HL-60/S4 treated with retinoic acid at 250 ng/mL for 4 days and 3 days (cell line): ENCODE measurements around the gene NPIPA7.
"Not testable (repeated sequence)": the region's sequence is repeated elsewhere in the genome, so short reads cannot be mapped to it uniquely, and the experiment has no call there.

ENCODE experiments used
- in situ Hi-C: fragments of 300-500 bp; cut with MboI; formaldehyde crosslinking; loops from 2 replicates; pipeline ENCODE4 v1.7.0; 2022; ENCODE audit warnings: low sequenced_read_pairs

The NPIPA7 gene

DNA sequence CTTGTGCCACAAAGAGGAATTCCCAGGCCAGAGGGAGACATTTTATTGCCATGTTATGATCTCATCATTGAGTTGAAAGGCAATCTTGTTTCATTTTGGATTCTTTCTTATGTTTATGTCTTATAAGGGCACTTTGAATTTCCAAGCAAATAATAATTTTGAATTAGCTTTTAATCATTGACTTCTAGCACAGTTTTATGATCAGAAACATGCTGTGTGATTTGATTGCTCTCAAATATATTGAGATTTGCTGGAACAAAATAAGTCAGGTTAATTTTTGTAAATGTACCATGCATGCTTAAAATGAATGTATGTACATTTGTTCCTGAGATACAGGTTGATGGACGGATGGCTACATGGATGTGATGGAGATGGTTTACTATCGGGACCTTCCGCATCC is at the start of gene NPIPA7:
NPIPA7 (plus strand) TSS at position 301 of the 400 bp plus-strand sequence. CDS start 105 bp downstream, outside the sequence.
- in situ Hi-C loops: not testable (repeated sequence)

DNA sequence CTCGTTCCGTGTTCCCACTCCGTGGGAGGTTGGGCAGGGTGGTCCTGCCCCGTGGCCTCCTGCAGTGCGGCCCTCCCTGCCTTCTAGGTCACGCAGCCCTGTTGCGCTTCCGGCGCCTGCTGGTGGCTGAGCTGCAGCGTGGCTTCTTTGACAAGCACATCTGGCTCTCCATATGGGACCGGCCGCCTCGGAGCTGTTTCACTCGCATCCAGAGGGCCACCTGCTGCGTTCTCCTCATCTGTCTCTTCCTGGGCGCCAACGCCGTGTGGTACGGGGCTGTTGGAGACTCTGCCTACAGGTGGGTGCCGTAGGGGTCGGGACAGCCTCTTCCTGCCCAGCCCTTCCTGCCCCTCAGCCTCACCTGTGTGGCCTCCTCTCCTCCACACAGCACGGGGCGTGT is 47.5 kb upstream of the NPIPA7 start:
- in situ Hi-C loops: not testable (repeated sequence)

DNA sequence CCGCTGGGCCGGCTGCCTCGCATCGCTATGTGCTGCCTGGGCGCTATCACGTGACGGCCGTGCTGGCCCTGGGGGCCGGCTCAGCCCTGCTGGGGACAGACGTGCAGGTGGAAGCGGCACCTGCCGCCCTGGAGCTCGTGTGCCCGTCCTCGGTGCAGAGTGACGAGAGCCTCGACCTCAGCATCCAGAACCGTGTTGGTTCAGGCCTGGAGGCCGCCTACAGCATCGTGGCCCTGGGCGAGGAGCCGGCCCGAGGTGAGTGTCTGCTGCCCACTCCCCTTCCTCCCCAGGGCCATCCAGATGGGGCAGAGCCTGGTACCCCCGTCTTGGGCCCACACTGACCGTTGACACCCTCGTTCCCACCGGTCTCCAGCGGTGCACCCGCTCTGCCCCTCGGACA is 21.4 kb upstream of the NPIPA7 start:
- in situ Hi-C loops: not testable (repeated sequence)

DNA sequence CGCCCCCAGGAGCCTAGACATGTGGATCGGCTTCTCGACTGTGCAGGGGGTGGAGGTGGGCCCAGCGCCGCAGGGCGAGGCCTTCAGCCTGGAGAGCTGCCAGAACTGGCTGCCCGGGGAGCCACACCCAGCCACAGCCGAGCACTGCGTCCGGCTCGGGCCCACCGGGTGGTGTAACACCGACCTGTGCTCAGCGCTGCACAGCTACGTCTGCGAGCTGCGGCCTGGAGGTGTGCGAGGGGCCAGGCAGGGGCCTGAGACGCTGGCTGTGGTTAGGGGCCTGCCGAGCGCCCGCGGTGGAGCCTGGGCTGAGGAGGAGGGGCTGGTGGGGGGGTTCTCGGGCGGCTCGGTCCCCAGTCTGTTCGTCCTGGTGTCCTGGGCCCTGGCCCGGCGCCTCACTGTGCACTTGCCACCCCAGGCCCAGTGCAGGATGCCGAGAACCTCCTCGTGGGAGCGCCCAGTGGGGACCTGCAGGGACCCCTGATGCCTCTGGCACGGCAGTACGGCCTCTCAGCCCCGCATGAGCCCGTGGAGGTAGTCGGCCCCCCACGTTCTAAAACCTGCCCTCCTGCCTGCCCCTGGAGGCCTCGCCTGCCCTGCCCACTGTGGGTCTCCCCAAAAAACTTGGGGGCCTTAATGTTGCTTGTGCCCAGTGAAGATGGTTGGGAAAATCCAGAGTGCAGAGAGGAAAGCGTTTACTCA is 20.2 kb upstream of the NPIPA7 start:
- in situ Hi-C loops: not testable (repeated sequence)

GRCh38 chr16:16363595-16363994 is 15.3 kb upstream of the NPIPA7 start:
- in situ Hi-C loops: not testable (repeated sequence)

DNA sequence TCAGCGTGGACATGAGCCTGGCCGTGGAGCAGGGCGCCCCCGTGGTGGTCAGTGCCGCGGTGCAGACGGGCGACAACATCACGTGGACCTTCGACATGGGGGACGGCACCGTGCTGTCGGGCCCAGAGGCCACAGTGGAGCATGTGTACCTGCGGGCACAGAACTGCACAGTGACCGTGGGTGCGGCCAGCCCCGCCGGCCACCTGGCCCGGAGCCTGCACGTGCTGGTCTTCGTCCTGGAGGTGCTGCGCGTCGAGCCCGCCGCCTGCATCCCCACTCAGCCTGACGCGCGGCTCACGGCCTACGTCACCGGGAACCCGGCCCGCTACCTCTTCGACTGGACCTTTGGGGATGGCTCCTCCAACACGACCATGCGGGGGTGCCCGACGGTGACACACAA is 14.8 kb upstream of the NPIPA7 start:
- in situ Hi-C loops: not testable (repeated sequence)

DNA sequence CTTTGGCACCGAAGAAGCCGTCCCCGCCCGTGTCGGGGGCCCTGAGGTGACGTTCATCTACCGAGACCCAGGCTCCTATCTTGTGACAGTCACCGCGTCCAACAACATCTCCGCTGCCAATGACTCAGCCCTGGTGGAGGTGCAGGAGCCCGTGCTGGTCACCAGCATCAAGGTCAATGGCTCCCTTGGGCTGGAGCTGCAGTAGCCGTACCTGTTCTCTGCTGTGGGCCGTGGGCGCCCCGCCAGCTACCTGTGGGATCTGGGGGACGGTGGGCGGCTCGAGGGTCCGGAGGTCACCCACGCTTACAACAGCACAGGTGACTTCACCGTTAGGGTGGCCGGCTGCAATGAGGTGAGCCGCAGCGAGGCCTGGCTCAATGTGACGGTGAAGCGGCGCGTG is 14.2 kb upstream of the NPIPA7 start:
- in situ Hi-C loops: not testable (repeated sequence)

GRCh38 chr16:16365319-16365718 is 13.6 kb upstream of the NPIPA7 start:
- in situ Hi-C loops: not testable (repeated sequence)

DNA sequence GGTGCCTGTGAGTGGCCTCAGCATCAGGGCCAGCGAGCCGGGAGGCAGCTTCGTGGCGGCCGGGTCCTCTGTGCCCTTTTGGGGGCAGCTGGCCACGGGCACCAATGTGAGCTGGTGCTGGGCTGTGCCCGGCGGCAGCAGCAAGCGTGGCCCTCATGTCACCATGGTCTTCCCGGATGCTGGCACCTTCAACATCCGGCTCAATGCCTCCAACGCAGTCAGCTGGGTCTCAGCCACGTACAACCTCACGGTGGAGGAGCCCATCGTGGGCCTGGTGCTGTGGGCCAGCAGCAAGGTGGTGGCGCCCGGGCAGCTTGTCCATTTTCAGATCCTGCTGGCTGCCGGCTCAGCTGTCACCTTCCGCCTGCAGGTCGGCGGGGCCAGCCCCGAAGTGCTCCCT is 13.1 kb upstream of the NPIPA7 start:
- in situ Hi-C loops: not testable (repeated sequence)

DNA sequence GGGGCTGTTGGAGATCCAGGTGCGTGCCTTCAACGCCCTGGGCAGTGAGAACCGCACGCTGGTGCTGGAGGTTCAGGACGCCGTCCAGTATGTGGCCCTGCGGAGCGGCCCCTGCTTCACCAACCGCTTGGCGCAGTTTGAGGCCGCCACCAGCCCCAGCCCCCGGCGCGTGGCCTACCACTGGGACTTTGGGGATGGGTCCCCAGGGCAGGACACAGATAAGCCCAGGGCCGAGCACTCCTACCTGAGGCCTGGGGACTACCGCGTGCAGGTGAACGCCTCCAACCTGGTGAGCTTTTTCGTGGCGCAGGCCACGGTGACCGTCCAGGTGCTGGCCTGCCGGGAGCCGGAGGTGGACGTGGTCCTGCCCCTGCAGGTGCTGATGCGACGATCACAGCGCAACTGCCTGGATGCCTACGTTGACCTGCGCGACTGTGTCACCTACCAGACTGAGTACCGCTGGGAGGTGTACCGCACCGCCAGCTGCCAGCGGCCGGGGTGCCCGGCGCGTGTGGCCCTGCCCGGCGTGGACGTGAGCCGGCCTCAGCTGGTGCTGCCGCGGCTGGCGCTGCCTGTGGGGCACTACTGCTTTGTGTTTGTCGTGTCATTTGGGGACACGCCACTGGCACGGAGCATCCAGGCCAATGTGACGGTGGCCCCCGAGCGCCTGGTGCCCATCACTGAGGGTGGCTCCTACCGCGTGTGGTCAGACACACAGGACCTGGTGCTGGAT is 12.2 kb upstream of the NPIPA7 start:
- in situ Hi-C loops: not testable (repeated sequence)

GRCh38 chr16:16367285-16367628 is 11.7 kb upstream of the NPIPA7 start:
- in situ Hi-C loops: not testable (repeated sequence)

GRCh38 chr16:16369081-16369856 is 9.7 kb upstream of the NPIPA7 start:
- in situ Hi-C loops: not testable (repeated sequence)

DNA sequence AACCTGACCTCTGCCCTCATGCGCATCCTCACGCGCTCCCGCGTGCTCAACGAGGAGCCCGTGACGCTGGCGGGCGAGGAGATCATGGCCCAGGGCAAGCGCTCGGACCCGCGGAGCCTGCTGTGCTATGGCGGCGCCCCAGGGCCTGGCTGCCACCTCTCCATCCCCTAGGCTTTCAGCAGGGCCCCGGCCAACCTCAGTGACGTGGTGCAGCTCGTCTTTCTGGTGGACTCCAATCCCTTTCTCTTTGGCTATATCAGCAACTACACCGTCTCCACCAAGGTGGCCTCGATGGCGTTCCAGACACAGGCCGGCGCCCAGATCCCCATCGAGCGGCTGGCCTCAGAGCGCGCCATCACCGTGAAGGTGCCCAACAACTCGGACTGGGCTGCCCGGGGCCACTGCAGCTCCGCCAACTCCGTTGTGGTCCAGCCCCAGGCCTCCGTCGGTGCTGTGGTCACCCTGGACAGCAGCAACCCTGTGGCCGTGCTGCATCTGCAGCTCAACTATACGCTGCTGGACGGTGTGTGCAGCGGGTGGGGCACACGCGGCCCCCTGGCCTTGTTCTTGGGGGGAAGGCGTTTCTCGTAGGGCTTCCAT is 7.7 kb upstream of the NPIPA7 start:
- in situ Hi-C loops: not testable (repeated sequence)

- in situ Hi-C loops: not testable (repeated sequence)
These were observed 4.7 kb upstream of the NPIPA7 start for GRCh38 chr16:16374192-16374591.

- in situ Hi-C loops: not testable (repeated sequence)
These were observed 20.7 kb downstream of the NPIPA7 start for GRCh38 chr16:16399685-16400084.

DNA sequence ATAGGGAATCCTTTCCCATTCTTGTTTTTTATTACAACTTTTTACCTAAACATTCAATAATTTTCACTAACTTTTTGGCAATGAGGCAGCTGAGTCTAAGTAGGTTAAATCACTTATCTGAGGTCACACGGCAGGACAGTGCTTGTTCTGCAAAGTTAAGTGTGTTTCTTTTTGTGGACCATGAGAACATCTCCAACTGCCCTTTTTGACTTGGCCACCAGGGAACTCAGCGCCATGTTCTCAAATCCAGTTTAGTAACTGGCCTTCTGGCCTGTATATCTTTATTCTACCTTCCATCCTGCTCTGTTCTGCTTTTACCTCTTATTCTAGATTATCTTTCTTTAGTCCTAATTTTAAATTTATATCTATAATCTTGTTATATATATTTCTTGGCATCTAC is 23.4 kb downstream of the NPIPA7 start:
- in situ Hi-C loops: not testable (repeated sequence)

DNA sequence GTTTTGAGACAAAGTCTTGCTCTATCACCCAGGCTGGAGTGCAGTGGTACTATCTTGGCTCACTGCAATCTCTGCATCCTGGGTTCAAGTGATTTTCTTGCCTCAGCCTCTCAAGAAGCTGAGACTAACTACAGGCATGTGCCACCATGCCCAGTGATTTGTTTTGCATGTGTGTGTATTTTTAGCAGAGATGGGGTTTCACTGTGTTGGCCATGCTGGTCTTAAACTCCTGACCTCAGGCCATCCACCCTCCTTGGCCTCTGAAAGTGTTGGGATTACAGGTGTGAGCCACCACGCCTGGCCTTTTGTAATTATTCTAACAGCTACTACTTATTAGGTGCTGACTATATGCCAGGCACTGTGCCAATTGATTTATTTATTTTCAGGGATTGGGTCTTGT is 25.3 kb downstream of the NPIPA7 start:
- in situ Hi-C loops: not testable (repeated sequence)

DNA sequence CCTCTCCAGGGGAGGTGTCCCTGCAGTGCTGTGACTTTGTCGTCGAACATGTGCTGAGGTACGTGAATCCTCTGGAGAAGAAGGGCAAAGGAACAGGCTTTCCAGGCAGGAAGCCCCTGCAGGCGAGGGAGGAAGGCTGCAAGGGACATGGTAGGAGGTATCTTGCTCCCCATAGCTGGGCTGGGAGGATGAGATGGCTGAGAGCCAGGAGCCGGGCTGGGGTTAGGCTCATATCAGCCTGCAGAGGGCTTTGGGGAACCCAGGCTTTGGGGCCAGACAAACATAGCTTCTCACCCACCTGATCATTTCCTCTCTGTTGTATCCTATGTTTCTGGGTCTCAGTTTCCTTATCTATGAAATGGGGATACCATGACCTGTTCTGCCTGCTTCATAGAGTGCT is 26.5 kb downstream of the NPIPA7 start:
- in situ Hi-C loops: not testable (repeated sequence)

DNA sequence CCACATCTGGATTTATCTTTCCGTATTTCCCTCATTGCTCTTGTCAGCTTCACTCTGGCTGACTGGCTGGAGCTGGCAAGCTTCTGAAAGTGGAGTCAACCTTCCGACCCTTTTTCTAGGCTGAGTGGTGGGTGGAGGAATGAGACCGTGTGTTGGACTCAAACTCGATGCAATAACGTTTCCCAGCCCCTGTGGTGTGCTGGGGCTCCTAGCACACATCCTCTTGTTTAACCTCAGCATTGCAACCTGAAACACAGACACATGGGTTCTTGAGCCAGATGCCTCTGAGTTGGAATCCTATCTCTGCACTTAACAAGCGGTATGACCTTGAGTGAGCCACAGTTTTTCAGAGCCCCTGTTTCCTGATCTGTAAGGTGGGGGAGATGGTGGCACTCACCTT is 29.5 kb downstream of the NPIPA7 start:
- in situ Hi-C loops: not testable (repeated sequence)

DNA sequence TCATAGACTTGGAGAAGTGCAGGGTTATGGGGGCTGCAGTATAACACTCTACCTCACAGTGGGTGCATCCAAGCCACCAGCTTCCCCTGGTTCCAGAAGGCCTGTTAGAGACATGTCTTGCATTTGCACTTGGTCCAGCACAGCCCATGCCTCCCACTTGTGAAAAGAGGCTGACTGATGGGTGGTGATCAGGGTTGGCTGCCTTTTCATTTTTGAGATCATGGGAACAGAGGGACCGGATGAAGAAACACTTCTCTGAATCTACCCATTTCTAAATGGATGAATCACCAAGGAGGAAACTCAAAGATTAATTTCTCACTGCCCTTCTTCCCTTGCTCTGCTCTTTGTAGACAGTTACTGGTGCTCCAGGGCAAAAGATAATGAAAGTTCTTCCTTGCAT is 34.8 kb downstream of the NPIPA7 start:
- in situ Hi-C loops: not testable (repeated sequence)

DNA sequence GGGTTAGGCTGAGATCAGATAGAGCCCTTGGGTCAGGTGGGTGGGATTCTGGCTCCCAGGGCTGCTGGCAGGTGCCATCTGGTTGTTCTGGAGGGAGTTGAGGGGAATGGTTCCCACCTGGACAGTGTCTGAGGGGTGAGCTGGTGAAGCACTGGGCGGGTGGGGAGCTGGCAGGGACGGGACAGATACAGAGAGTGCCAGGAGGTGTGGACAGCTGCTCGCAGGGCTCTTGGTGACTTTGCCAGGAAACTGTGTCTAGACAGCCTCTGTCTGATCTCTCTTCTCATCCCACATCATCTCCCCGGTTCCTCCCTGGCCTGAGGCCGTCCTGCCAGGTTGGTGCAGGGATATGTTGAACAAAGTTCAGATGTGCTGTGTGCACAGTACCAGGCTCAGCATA is 38.1 kb downstream of the NPIPA7 start:
- in situ Hi-C loops: not testable (repeated sequence)
